ENCODE data around the gene COL8A1. TPM values are rescaled to one million over a fixed set of nuclear protein-coding genes. Genes with fewer than 3 reads are reported as not detected.

Gene COL8A1
- polyA plus RNA-seq, 1 donor: 9.0 TPM

GRCh38 chr3:99637368-99638111, 854 bp upstream of the COL8A1 start:
- DNase-seq: no peak

GRCh38 chr3:99639579-99639978, 1.2 kb downstream of the COL8A1 start:
- no peak for DNase-seq

- DNase-seq: no peak
Observed at GRCh38 chr3:99640214-99640851, 1.9 kb downstream of the COL8A1 start.

- DNase-seq: no peak
Observed at GRCh38 chr3:99641480-99641879, 3.1 kb downstream of the COL8A1 start.

- no peak for DNase-seq
Observed at GRCh38 chr3:99641982-99642381, 3.6 kb downstream of the COL8A1 start.

GRCh38 chr3:99644017-99644416, 5.6 kb downstream of the COL8A1 start:
- no peak for DNase-seq

GRCh38 chr3:99644746-99645145, 6.4 kb downstream of the COL8A1 start:
- no peak for DNase-seq

GRCh38 chr3:99645277-99646106, 7.1 kb downstream of the COL8A1 start:
- no peak for DNase-seq

GRCh38 chr3:99646107-99646435, 7.7 kb downstream of the COL8A1 start:
- DNase-seq: no peak

GRCh38 chr3:99647081-99647480, 8.7 kb downstream of the COL8A1 start:
- no peak for DNase-seq

GRCh38 chr3:99648101-99648500, 9.7 kb downstream of the COL8A1 start:
- no peak for DNase-seq

- no peak for DNase-seq
Observed at GRCh38 chr3:99648516-99648915, 10.1 kb downstream of the COL8A1 start.

GRCh38 chr3:99651531-99651930, 13.1 kb downstream of the COL8A1 start:
- no peak for DNase-seq

- DNase-seq: no peak
Observed at GRCh38 chr3:99656624-99657023, 18.2 kb downstream of the COL8A1 start.

- no peak for DNase-seq
Observed at GRCh38 chr3:99658274-99658673, 19.9 kb downstream of the COL8A1 start.

- no peak for DNase-seq
Observed at GRCh38 chr3:99659032-99659431, 20.6 kb downstream of the COL8A1 start.

- DNase-seq: no peak
Observed at GRCh38 chr3:99659951-99660350, 21.6 kb downstream of the COL8A1 start.

GRCh38 chr3:99662838-99663570, 24.6 kb downstream of the COL8A1 start:
- DNase-seq: no peak

- no peak for DNase-seq
Observed at GRCh38 chr3:99663977-99664376, 25.6 kb downstream of the COL8A1 start.

- DNase-seq: no peak
Observed at GRCh38 chr3:99665017-99665416, 26.6 kb downstream of the COL8A1 start.

GRCh38 chr3:99666201-99666600, 27.8 kb downstream of the COL8A1 start:
- no peak for DNase-seq

- no peak for DNase-seq
Observed at GRCh38 chr3:99668044-99668443, 29.6 kb downstream of the COL8A1 start.

Measured in left kidney (tissue), 2 donors.